NCI-H1436 (cell line): ENCODE data around the gene NELFCD.
"Not testable (repeated sequence)": the region's sequence is repeated elsewhere in the genome, so short reads cannot be mapped to it uniquely, and the experiment has no call there.

Source experiments
- DNase-seq: peaks from one replicate; lab custom pipeline; 2025; lab: John Stamatoyannopoulos, UW

NELFCD gene

DNA sequence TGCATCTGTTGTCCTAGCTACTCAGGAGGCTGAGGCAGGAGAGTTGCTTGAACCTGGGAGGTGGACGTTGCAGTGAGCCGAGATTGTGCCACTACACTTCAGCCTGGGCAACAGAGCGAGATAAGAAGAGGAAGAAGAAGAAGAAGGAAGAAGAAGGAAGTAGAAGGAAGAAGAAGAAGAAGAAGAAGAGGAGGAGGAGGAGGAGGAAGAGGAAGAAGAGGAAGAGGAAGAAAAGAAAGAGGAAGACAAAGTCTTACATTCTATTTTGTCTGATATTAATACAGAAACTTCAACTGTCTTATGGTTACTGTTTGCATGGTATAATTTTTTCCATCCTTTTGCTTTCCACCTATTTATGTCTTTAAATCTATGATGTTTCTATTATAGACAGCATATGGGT, 7.2 kb upstream of the NELFCD start:
- DNase-seq: no peak

DNA sequence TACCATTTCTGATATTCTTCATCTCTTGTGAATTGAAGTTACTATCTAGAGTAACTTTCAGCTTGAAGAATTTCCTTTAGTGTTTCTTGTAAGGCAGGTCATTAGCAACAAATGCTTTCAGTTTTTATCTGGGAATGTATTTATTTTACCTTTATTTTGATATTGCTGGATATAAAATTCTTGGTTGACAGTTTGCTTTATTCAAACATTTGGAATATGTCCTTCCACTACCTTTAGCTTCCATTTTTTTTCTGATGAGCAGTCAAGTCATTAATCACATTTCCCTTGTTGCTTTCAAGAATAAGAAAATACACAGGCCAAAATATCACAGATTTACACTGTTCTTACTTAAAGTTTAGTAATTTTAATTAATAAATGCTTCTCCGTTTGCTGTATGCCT, 5.7 kb upstream of the NELFCD start:
- DNase-seq: no peak

DNA sequence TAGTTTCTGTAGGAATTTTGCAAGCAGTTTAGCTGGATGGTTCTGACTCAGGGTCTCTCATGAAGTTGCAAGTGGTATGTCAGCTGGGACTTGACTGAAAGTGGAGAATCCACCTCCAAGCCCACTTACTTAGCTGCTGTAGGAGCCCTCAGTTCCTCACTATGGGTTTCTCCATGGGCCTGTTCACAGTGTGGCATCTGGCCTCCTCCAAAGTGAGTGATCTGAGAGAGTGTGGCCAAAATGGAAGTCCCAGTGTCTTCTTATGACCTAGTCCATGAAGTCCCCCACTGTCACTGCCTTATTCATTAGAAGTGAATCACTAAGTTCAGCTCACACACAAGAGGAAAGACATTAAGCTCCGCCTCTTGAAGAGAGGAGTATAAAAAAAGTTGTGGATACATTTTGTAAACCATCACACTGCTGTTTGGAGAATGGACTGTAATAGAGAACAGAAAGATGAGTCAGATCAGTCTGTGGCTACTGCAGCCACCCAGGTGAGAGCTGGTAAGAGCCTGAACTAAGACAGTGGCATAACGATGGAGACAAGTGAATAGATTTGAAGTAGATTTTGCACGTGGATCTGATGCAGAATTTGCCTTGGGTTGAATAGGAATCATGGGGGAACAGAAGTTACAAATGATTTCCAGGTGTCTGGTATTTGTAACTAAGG, 4.9 kb upstream of the NELFCD start:
- no peak for DNase-seq

DNA sequence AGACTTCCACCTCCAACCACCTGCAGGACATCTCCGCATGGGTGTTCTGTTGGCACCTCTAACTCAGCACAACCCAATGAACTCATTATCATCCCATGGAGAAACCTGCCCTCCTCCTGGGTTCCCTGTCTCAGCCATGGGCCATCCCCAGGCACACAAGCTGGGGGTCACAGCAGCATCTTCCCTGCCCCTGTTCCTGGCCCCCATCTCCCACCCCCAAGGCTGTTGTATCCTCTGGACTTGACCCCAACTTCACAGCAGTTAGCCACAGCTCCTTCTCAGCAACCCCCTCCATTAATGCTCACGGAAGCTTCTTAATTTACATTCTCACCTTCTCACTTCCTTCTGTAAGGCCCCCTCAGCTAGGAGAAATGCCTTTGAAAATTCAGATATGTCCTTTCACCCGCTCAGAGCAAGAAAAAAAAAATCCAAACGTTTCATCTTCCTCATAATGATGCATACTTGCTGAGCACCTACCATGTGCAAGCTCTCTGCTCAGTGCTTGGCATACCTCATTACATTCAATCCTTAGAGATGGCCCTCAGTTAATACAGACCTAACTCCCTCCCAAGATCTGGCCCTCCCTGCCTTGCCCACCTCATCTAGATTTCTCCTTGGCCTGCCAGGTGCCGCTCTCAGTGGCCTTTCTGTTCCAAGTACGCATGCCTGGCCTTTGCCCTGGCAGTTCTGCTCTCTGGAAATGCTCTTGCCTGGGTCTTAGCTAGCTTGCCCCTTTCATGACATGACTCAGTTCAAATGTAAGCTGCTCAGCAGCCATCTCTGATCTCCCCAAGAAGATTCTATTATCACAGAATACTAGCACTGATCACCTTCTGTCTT, 2.5 kb upstream of the NELFCD start:
- no peak for DNase-seq

DNA sequence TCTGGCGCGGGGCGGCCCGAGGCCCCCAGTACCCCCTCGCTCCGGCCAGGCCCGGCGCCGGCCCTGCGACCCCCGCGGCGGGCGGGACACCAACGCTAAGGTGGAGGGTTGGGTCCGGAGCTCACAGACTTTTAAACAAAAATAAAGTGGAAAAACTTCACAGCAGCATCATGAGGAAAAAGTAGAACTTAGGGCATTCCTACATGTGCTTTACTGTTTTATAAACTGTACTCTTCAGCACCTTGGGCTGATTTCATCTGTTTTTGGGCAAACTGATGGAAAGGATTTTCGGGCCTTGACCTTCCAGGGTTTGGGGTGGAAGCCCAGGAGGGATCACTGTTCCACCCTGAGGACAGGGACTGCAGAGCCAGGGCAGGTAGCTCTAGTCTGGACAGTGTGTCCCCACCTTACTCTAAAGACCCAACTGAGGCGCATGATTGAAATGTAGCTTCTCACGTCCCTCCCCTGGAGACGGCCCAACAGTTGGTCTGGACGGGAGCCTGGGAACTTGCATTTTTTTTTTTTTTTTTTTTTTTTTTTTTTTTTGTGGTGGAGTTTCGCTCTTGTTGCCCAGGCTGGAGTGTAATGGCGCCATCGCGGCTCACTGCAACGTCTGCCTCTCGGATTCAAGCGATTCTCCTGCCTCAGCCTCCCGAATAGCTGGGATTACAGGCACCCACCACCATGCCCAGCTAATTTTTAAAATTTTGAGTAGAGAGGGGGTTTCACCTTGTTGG, 740 bp downstream of the NELFCD start:
- DNase-seq: no peak

DNA sequence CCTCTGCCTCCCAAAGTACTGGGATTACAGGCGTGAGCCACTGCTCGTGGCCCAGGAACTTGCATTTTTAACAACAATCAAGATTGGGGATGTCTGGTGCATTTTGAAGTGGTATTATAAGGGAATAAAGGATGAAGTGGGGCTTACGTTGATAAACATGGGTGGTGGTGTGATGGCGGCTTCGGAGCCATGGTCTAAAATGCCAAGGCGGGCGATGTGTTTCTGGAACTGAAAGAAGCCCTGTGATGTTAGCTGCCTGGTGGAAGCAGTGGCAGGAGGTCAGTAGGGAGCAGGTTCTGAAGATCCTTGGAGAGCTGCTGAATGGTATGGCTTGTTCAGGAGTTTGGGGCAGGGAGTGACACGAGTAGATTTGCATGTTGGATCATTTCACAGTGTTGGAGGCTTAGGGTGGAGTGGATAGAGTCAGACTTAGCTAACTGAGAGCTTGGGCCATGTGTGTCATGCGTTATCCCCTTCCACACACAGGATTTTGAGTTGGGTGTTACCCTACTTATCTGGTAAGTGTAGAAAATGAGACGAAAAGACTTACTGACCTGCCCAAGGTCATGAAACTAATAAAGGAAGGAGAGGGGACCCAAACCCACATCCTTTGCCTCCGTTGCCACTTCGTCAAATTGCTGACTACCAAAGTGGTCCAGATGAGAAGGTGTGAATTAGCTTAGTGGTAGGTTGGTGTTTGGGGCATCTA, 1.5 kb downstream of the NELFCD start:
- DNase-seq: no peak

DNA sequence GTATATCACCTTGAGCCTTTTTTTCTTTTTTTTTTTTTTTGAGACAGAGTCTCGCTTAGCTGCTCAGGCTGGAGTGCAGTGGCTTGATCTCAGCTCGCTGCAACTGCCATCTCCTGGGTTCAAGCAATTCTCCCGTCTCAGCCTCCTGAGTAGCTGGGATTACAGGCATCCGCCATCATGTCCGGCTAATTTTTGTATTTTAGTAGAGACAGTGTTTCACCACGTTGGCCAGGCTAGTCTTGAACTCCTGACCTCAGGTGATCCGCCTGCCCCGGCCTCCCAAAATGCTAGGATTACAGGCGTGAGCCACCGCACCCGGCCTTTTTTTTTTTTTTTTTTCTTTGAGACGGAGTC, 2.0 kb downstream of the NELFCD start:
- DNase-seq: not testable (repeated sequence)

DNA sequence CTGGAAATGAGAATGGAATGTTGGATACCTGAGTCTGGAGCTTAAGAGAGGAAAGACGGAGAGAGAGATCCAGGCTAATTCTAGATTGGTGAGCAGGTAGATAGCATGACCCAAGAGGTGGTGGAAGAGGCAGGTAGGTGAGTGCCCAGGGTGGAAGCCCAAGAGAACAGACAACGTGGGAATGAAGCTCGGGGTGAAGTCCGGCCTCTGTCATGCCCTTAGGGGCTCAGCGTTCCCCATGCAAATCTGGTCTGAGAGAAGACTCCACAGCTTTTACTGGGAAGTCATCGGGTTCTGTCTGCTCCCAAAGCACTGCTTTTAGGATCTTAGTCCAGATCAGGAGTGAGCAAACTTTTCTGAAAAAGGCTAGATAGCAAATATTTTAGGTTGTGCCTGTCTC, 3.6 kb downstream of the NELFCD start:
- no peak for DNase-seq

DNA sequence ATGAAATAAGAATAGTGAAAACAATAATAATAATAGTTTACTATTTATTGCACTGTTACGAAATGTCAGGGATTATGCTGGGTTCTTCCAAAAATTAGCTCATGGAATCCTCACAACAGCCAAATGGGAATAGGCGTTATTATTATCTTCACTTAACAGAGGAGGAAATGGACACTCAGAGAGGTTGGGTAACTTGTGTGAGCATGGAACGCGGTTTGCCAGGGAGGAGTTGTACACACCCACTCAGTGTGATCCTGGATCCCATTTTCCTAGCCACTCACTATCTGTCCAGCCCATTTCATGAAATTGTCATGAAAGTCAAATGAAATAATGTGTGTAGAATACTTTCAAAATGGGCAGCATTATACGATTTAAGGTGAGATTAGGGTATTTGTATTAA, 4.6 kb downstream of the NELFCD start:
- DNase-seq: no peak

DNA sequence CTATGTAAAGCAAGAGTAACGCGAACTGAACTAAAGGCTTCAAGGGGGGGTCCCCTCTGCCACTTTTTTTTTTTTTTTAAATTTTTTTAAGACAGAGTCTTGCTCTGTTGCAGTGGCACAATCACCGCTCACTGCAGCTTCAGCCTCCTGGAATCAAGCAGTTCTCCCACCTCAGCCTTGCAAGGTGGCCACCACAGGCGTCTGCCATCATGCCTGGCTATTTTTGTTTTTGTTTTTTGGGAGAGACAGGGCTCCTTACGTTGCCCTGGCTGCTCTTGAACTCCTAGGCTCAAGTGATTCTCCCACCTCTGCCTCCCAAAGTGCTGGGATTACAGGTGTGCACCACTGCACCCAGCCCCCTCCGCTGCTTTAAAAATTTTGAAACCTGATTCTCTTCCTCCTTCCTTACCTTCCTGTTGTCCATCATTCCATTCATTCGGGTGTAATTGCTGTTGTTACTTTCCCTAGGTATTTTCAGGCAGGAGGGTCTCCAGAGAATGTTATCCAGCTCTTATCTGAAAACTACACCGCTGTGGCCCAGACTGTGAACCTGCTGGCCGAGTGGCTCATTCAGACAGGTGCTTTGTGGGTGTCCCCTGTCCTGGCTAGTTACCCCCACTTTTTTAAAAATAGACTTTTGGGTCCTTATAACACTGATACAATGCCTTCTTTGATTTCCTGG, 5.4 kb downstream of the NELFCD start:
- no peak for DNase-seq

DNA sequence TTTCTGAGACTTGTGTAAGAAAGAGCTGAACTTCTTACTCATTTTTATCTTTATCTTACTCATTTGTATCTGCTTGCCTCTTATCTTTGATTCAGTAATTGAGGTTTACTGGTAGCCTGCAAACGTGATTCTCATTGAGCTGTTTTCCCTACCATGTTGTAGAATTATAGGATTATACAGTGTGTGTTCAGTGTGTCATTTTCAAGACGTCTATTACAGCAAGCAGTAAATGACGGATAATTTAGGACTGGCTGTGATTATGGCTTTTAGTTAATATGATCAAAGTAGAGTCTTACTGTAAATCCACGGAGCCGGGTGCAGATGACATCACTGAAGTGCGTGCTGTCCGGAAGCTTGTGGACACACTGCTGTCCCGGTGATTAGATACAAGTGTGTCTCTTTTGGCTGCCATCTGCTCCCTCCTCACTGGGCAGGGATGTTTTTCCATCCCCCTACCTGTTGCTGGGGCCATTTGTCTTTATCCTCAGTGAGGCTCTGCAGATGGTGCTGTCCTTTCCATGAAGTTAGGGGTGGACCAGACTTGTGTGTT, 6.0 kb downstream of the NELFCD start:
- DNase-seq: no peak

DNA sequence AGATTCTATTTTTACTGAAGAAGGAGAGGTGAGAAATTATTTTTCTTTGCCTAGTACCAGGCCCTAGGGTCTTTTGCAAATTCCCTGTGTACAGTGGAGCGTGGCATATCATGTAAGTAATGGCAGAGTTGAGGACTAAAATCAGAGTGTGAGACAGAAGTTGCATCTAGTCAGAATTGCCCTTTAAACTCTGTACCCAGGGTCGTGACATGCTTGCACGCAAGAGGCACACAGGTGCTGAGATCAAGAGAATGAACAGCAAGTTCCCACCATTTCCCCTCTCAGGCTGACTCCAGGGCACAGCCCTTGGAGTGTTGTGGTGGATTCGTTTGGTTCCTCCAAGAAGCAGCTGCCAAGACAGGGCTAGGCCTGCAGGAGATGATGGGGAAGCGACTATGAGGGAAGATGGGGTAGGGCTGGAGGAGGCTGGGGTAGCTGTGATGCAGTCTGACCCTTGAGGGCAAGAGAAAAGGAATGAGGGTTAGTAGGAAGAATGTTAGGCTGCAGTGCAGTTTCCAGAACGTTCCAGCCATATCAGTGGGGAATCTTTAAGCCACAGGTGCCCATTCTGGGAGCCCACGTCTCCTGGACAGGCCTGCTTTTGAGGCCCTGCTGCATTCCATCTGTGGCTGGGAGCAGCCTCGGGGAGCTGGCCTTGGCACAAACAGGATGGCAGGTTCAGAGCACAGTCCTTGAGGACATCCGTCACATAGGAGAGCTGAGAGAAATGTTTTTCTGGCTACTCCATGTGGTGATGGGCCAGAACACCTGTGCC, 6.9 kb downstream of the NELFCD start:
- DNase-seq: no peak

DNA sequence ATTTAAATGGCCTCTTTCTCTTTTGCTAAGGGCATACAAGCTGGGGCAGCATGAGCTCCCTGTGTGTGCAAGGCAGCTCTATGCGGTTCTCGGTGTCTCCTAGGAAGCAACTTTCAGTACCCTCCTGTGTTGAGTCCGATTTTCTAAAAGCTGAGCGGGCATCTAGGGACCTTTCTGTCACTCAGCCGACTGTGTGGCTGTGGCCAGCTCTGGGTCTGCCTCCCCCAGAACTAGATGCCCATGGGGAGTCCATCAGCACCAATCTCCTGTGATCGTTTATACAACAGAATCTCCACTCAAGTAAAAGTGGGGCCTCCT, 7.5 kb downstream of the NELFCD start:
- no peak for DNase-seq

DNA sequence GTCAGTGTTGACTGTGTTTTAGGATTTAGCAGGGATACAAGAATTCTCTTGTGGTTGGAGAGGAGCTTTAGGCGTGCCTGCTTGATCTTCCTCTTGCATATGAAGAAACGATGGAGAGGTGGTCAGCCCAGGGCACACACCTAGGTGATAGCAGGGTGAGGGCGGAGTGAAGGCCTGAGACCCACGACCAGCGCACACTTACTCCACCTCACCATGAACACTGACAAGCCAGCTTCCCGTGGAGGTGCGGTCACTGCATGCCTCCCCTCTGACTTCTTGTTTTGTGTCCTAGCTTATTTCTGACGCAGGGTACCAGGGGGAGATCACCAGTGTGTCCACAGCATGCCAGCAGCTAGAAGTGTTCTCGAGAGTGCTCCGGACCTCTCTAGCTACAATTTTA, 8.1 kb downstream of the NELFCD start:
- DNase-seq: no peak

DNA sequence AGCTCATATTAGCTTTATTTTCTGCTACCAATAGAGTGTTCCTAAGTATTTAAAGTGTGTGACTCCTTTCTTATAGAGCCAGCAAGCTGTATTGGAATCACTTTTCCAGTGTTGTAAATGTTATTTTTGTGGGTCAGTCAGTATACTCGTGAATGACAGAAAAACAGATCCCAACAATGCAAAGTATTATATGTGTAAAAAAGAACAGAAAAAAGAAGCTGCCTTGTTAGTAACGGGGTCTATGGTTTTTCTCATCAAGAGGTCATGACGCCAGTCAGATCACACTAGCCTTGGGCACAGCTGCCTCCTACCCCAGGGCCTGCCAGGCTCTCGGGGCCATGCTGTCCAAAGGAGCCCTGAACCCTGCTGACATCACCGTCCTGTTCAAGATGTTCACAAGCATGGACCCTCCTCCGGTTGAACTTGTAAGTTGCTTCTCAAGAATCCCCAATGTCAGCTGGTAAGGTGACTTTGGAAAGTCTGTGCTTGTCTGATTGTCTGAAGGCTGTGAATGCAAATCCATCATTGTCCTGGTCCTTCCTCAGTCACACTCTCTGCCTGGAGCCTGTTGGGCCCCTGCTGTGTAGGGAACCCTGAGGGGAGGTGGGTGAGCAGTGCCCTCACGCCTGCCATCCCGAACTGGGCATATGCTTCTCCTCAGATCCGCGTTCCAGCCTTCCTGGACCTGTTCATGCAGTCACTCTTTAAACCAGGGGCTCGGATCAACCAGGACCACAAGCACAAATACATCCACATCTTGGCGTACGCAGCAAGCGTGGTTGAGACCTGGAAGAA, 9.8 kb downstream of the NELFCD start:
- no peak for DNase-seq

DNA sequence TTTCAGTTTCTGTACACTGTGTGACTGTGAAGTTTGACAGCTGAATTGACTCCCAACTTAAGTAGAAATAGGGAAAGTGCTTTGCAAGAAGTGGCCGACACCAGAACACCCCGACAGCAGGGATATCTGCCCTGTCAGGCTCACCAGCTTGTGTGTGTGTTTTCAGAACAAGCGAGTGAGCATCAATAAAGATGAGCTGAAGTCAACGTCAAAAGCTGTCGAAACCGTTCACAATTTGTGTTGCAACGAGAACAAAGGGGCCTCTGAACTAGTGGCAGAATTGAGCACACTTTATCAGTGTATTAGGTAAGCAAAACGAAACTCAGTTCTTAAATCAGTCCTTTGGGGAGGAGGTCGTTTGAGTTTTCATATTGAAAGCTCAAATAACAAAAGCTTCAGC, 10.7 kb downstream of the NELFCD start:
- no peak for DNase-seq

DNA sequence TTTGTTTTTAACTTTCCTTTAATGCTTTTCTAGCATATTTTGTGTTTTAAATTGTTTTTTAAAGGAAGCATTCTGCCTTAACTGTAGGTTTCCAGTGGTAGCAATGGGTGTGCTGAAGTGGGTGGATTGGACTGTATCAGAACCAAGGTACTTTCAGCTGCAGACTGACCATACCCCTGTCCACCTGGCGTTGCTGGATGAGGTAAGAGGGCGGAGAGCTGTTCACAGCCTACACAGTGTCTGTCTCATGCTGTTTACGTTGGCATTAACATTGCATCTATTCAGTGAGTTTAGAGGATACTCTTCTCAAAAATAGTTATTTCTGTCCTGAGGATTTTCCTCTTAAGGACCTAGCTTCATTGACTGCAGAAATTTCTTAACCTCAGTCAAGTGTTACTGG, 11.9 kb downstream of the NELFCD start:
- DNase-seq: no peak

DNA sequence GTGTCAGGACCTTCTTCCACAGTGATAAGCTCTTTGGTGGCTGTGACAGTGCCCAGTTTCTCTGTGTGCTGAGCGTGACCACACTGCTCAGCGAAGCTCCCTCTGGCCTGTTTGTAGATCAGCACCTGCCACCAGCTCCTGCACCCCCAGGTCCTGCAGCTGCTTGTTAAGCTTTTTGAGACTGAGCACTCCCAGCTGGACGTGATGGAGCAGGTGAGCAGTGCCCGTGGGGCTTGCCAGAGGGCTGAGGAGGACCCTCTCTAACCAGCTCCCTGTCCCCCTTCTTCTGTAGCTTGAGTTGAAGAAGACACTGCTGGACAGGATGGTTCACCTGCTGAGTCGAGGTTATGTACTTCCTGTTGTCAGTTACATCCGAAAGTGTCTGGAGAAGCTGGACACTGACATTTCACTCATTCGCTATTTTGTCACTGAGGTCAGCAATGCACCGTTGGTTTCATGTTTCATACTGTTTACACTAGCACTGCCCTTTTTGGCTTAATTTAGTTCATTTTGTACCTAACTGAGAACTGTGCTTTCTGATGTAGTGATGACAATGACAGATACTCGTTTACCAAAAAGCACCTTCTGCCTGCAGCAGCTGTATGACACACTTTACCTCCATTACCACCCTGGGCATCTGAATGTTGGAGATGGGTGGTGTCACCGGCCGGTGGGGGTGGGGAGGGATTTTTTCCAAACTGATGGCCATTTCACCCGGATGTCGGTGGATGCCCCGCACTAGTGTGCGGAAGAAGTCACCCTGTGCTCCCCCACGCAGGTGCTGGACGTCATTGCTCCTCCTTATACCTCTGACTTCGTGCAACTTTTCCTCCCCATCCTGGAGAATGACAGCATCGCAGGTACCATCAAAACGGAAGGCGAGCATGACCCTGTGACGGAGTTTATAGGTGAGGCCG, 12.5 kb downstream of the NELFCD start:
- DNase-seq: no peak
